Measurements from ENCODE around the gene ZNF784.

Gene ZNF784

DNA sequence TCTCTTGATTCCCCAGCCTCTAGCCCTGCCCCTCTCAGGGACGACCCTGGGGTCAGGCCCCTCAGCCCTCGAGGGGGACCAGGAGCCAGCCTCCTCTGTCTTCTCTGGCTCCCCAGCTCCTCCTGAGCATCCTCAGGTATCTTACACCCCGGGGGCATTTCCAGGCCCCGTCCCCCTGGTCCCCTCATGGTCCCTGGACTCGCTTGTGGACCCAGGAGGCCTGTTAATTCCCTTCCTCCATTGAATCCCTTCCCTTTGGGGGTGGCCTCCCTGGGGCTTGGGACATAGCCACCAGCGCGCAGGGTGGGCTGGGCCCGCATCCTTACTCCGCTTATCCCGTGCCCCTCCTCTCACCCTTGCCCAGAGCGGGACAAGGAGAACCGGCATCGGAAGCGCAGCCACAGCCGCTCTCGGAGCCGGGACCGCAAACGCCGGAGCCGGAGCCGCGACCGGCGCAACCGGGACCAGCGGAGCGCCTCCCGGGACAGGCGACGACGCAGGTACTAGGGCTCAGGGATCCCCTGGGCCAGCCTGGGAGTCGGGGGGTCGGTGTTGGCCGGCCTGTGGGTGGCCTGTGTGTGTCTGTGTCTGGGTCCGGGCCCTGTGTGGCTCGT is 34.6 kb upstream of the ZNF784 start:
- Histone ChIP-seq H3K4me1 (peaks cover 23% of the 10 kb centered on the region), H3K79me2 (peaks cover 85% of the 10 kb centered on the region), H3K27me3 (ENCODE audit: control insufficient read depth, insufficient read depth, low read length) (no peaks in the 10 kb centered on the region), H3K4me2 (ENCODE audit: low read length) (peak overlapping the region; percentile 50), H3K27ac (no peak overlapping the region), H3K4me3 (ENCODE audit: low read depth, low read length) (no peak overlapping the region), H3K36me3 (ENCODE audit: control insufficient read depth, insufficient read depth, low read length) (no peaks in the 10 kb centered on the region), H2AFZ (no peak overlapping the region), H3K9me3 (ENCODE audit: control insufficient read depth, low read length) (no peaks in the 10 kb centered on the region), H3K9ac (no peak overlapping the region)
- TF ChIP-seq, protein P1, sequence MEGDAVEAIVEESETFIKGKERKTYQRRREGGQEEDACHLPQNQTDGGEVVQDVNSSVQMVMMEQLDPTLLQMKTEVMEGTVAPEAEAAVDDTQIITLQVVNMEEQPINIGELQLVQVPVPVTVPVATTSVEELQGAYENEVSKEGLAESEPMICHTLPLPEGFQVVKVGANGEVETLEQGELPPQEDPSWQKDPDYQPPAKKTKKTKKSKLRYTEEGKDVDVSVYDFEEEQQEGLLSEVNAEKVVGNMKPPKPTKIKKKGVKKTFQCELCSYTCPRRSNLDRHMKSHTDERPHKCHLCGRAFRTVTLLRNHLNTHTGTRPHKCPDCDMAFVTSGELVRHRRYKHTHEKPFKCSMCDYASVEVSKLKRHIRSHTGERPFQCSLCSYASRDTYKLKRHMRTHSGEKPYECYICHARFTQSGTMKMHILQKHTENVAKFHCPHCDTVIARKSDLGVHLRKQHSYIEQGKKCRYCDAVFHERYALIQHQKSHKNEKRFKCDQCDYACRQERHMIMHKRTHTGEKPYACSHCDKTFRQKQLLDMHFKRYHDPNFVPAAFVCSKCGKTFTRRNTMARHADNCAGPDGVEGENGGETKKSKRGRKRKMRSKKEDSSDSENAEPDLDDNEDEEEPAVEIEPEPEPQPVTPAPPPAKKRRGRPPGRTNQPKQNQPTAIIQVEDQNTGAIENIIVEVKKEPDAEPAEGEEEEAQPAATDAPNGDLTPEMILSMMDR (IDR thresholded peaks at IDR 0.05): no peak

DNA sequence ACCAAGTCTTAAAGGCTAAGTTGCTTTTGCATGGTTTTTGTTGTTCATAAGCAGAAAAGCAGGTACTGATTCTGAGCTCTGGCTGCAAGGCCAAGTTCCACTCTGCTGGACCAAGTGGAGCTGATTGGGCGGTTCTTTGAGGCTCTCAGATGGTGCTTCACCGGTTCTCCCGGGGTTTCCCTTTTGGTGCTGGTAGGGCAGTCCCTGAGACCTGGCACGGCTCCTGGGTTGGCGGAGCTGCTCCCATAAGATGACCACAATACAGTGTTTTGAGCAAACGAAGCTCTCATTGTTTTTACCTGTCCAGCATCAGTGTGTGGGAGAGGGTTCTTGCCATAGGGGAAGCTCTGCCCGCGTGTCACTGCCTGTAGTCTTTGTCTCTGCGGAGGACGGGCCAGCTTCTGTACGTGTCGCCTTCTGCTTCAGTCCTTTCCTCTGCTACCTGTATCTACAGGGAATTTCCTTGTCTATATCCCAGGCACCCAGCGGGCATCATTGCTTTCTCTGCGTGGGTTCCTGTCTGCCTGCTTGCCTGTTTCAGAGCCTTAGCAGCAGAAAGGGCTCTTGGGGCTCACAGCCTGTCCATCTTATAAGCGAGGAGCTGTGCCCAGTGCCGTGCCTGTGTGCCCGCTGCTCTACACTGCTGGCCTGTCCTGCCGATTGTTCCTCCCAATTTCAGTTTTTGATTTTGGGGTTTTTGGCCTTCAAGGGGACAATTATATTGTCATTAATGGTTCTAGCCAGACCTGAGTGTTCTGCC is 32.8 kb upstream of the ZNF784 start:
- Histone ChIP-seq H3K9ac (no peak overlapping the region), H3K4me1 (peaks cover 23% of the 10 kb centered on the region), H3K4me2 (ENCODE audit: low read length) (peak overlapping the region; percentile 99), H3K9me3 (ENCODE audit: control insufficient read depth, low read length) (no peaks in the 10 kb centered on the region), H3K36me3 (ENCODE audit: control insufficient read depth, insufficient read depth, low read length) (no peaks in the 10 kb centered on the region), H3K79me2 (peaks cover 67% of the 10 kb centered on the region), H2AFZ (no peak overlapping the region), H3K4me3 (ENCODE audit: low read depth, low read length) (peak overlapping the region; percentile 30), H3K27ac (no peak overlapping the region), H3K27me3 (ENCODE audit: control insufficient read depth, insufficient read depth, low read length) (no peaks in the 10 kb centered on the region)
- TF ChIP-seq, protein P1 (IDR thresholded peaks at IDR 0.05): no peak

DNA sequence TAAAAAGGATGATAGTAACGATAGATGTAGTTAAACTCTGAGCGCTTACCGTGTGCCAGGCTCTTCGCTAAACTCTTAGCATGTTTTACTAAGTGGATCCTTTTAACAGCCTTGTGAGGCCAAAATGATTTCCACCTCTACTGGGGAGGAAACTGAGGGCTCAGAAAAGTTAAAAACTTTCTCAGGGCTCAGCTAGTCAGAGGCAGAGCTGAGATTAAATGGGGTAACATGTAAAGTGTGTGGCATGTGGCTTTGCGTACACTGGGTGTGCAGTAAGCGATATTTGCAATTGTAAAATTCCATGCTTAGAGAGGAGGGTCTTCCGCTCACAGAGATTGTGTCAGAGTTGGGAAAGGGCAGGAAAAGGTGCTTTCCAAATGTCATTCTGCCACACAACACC is 32.2 kb upstream of the ZNF784 start:
- H3K4me3 ChIP-seq (ENCODE audit: low read depth, low read length): peak overlapping the region; percentile 30
- no peaks in the 10 kb centered on the region for H3K9me3 ChIP-seq (ENCODE audit: control insufficient read depth, low read length)
- H3K79me2 ChIP-seq: peaks cover 61% of the 10 kb centered on the region
- H3K27ac ChIP-seq: no peak overlapping the region
- no peaks in the 10 kb centered on the region for H3K27me3 ChIP-seq (ENCODE audit: control insufficient read depth, insufficient read depth, low read length)
- peaks cover 23% of the 10 kb centered on the region for H3K4me1 ChIP-seq
- TF ChIP-seq, protein P1 (IDR thresholded peaks at IDR 0.05): no peak
- peak overlapping the region; percentile 14 for H3K9ac ChIP-seq
- no peak overlapping the region for H2AFZ ChIP-seq
- no peaks in the 10 kb centered on the region for H3K36me3 ChIP-seq (ENCODE audit: control insufficient read depth, insufficient read depth, low read length)
- H3K4me2 ChIP-seq (ENCODE audit: low read length): peak overlapping the region; percentile 99

DNA sequence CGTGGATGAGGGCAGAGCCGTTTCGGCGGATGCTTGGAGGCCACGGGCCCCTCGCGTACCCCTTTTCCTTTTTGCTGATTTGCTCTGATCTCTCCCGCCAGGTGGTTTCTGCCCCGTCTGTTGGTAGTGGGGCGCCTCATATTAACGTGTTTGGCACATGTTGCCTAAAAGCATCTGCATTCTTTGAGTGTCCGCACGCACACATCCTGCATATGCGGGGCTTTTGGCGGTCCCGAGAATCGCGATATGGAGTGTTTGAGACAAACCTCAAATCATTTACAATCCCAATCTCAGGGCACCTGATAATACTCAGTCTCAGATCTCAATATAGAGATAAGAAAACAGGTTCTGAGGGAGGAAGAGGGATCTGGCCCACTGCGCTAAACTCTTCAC is 31.3 kb upstream of the ZNF784 start:
- Histone ChIP-seq H2AFZ (peak overlapping the region; percentile 71), H3K4me3 (ENCODE audit: low read depth, low read length) (peak overlapping the region; percentile 100), H3K9me3 (ENCODE audit: control insufficient read depth, low read length) (no peaks in the 10 kb centered on the region), H3K27ac (peak overlapping the region; percentile 97), H3K9ac (no peak overlapping the region), H3K4me2 (ENCODE audit: low read length) (peak overlapping the region; percentile 99), H3K79me2 (peaks cover 55% of the 10 kb centered on the region), H3K36me3 (ENCODE audit: control insufficient read depth, insufficient read depth, low read length) (no peaks in the 10 kb centered on the region), H3K4me1 (peaks cover 23% of the 10 kb centered on the region), H3K27me3 (ENCODE audit: control insufficient read depth, insufficient read depth, low read length) (no peaks in the 10 kb centered on the region)
- TF ChIP-seq, protein P1 (IDR thresholded peaks at IDR 0.05): no peak

All from parathyroid adenoma (tissue), 2 donors.